Cardiac muscle cell (in vitro differentiated cells and primary cell): ENCODE measurements around the gene CLIP2. TPM values are rescaled to one million over a fixed set of nuclear protein-coding genes. Genes with fewer than 3 reads are reported as not detected.
"Not testable (repeated sequence)": the region's sequence is repeated elsewhere in the genome, so short reads cannot be mapped to it uniquely, and the experiment has no call there.

Experiments
- DNase-seq, 2 donors: peaks; one replicate each; pipeline versions ENCODE4 v3.0.0 to v3.0.0-alpha.2; 2010 to 2017; ENCODE audit warnings: low read depth in 1 of 2, low spot score in 1 of 2
- H3K27ac ChIP-seq: fragments of 200-600 bp; sonication (generic); 2 replicates; pipeline ENCODE4 v1.5.1; 2016
- H3K27me3 ChIP-seq: fragments of 200-600 bp; sonication (generic); 2 replicates; pipeline ENCODE4 v1.6.0; 2016; ENCODE audit warnings: control low read depth
- H3K36me3 ChIP-seq: fragments of 200-600 bp; sonication (generic); 2 replicates; pipeline ENCODE4 v1.5.1; 2016; ENCODE audit warnings: control low read depth
- H3K4me1 ChIP-seq: fragments of 200-600 bp; sonication (generic); 2 replicates; pipeline ENCODE4 v1.8.1; 2017; ENCODE audit warnings: low read depth, mild to moderate bottlenecking, mixed run types
- H3K4me3 ChIP-seq: fragments of 200-600 bp; sonication (generic); 2 replicates; pipeline ENCODE4 v1.5.1; 2016; ENCODE audit warnings: mild to moderate bottlenecking
- H3K9me3 ChIP-seq: fragments of 200-600 bp; sonication (generic); 2 replicates; pipeline ENCODE4 v1.5.1; 2017; ENCODE audit warnings: low read depth, mild to moderate bottlenecking, control low read depth
- polyA plus RNA-seq: library from polyadenylated mRNA; unstranded; fragments of >200 nt; fragmentation: Nextera tagmentation; extraction: Ambion mirVana; gene quantifications from 2 replicates; pipeline ENCODE4 v1.2.1, GENCODE V29; 2016
- total RNA-seq: library from RNA; depleted of rRNA; stranded (reverse); fragments of >200 nt; gene quantifications from 2 replicates; pipeline ENCODE4 v1.2.3, GENCODE V29; 2016
- TF ChIP-seq, protein P1 (sequence below): IDR thresholded peaks from 2 replicates; pipeline ENCODE4 v1.5.1; 2012; ENCODE audit warnings: low read depth, mild to moderate bottlenecking, low read length

Gene CLIP2
- total and polyA plus RNA-seq, 2 experiments from 2014 or later, result 11.1 to 20.0 TPM

DNA sequence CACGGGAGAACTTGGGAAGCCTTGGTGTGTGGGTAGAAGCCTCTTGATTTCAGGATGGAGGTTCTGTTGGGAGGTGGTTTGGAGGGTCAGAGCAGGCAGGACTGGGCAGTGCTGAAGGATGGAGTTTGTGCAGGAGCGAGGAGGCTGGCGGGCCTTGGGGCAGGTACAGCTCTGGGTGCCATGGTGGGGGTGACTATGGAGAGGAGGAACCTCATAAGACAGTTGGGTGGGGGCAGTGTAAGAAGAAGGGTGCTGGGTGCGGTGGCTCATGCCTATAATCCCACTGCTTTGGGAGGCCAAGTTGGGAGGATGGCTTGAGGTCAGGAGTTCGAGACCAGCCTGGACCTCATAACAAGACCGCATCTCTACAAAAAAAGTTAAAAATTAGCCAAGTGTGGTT lies 109.8 kb downstream of the CLIP2 start:
- Histone ChIP-seq H3K9me3 (no peaks in the 10 kb centered on the region), H3K27ac (no peak overlapping the region), H3K27me3 (no peaks in the 10 kb centered on the region), H3K36me3 (no peaks in the 10 kb centered on the region), H3K4me3 (no peak overlapping the region), H3K4me1 (no peaks in the 10 kb centered on the region)
- no peak for DNase-seq
- TF ChIP-seq, protein P1, sequence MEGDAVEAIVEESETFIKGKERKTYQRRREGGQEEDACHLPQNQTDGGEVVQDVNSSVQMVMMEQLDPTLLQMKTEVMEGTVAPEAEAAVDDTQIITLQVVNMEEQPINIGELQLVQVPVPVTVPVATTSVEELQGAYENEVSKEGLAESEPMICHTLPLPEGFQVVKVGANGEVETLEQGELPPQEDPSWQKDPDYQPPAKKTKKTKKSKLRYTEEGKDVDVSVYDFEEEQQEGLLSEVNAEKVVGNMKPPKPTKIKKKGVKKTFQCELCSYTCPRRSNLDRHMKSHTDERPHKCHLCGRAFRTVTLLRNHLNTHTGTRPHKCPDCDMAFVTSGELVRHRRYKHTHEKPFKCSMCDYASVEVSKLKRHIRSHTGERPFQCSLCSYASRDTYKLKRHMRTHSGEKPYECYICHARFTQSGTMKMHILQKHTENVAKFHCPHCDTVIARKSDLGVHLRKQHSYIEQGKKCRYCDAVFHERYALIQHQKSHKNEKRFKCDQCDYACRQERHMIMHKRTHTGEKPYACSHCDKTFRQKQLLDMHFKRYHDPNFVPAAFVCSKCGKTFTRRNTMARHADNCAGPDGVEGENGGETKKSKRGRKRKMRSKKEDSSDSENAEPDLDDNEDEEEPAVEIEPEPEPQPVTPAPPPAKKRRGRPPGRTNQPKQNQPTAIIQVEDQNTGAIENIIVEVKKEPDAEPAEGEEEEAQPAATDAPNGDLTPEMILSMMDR, result no peak

DNA sequence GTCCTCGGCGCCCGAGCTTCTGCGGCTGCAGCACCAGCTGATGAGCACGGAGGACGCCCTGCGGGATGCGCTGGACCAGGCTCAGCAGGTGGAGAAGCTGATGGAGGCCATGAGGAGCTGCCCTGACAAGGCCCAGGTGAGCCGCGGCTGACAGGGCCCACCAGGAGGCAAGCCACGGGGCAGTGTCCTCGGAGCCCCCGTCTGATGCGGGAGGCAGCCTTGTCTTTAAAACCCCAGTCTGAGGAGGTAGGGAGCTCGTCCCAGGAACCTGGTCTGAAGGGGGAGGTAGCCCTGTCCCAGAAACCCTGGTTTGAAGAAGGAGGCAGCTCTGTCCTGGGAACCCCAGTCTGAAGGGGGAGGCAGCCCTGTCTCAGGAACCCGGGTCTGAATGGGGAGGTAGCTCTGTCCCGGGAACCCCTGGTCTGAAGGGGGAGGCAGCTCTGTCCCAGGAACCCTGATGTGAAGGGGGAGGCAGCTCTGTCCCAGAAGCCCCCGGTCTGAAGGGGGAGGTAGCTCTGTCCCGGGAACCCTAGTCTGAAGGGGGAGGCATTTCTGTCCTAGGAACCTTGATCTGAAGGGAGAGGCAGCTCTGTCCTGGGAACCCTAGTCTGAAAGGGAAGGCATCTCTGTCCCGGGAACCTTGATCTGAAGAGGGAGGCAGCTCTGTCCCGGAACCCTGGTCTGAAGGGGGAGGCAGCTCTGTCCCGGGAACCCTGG lies 111.4 kb downstream of the CLIP2 start:
- Histone ChIP-seq H3K27me3 (no peaks in the 10 kb centered on the region), H3K9me3 (no peaks in the 10 kb centered on the region), H3K36me3 (no peaks in the 10 kb centered on the region), H3K27ac (no peak overlapping the region), H3K4me1 (no peaks in the 10 kb centered on the region), H3K4me3 (no peak overlapping the region)
- DNase-seq, result no peak
- TF ChIP-seq, protein P1, result no peak

DNA sequence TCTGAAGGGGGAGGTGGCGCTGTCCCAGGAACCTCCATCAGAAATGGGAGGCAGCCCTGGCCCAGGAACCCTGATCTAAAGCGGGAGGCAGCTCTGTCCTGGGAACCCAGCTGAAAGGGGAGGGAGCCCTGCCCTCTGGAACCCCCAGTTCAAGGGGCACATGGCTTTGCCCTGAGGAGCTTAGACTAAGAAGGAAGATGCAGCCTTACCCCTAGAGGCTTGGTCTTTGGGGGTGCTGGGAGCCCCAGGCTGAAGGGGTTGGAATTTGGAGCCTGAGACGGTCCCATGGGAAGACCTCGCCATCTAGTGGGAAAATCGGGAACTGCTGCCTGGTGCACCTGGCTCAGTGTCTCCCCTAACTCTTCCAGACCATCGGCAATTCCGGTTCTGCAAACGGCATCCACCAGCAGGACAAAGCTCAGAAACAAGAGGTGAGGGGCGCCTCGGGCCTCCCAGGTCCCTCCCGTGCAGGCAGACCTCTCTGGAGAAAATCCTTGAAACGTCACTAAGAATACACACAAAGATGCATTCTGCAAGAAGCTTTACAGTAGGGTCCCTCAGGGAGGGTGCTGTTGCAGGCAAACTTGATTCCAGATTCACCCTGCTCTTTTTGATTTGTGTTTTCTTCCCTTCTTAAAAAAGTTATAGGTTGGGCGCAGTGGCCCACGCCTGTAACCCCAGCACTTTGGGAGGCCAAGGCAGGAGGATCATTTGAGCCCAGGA lies 112.1 kb downstream of the CLIP2 start:
- no peak overlapping the region for H3K4me3 ChIP-seq
- TF ChIP-seq, protein P1, result peak; percentile 99
- H3K9me3 ChIP-seq, result no peaks in the 10 kb centered on the region
- H3K4me1 ChIP-seq, result no peaks in the 10 kb centered on the region
- peak; percentile 63 to 76 for DNase-seq
- H3K36me3 ChIP-seq, result no peaks in the 10 kb centered on the region
- H3K27me3 ChIP-seq, result no peaks in the 10 kb centered on the region
- no peak overlapping the region for H3K27ac ChIP-seq

DNA sequence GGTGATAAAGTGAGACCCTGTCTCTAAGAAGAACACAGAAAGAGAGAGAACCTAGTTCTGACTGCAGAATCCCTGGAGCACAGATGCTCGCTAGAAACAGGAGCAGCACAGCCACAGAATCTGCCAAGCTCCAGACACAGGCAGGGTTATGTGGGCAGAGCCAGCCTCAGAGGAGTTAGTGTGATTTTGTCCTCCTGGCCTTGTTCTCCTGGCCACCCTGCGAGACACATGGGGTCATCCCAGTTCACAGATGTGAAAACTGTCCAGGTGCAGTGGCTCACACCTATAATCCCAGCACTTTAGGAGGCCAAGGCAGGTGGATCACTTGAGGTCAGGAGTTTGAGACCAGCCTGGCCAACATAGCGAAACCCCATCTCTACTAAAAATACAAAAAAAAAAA lies 113.5 kb downstream of the CLIP2 start:
- H3K4me3 ChIP-seq, H3K27ac ChIP-seq, H3K4me1 ChIP-seq, DNase-seq, H3K36me3 ChIP-seq, H3K9me3 ChIP-seq, H3K27me3 ChIP-seq: not testable (repeated sequence)

DNA sequence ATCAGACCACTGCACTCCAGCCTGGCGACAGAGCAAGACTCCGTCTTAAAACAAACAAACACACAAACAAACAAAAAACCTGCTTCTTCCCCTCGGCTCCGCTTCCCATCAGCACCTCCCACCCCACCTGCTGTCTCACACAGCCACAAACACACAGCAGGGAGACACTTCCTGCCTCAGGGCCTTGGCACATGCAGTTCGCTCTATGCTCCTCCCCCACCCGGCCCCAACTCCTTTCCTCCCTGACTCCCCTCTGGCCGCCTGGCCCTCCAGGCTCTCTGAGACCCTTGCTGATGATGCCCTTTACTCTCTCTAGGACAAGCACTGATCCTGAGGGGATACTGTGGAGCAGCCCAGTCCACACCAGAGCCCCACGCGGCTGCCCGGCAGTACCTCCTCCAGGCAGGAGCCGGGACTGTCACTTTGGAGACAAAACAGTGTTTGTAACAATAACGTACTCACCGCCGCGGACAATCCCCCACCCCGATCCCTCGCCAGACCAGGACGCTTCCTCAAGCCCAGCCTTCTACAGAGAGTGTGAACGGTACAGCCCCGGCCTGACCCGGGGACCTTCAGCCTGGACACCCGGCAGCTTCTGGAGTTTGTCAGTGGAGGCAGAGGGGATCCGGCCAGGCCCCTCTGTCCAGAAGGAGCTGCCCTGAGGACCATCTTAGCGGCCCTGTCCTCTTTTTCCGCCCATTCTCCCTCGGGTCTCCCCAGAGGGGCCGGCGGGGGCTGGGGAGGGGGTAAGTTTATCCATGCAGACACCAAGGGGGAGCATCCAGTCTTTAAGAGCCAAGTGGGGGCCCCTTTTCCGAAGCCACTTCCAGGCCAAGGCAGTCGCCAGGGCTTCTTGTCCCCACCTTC lies 114.5 kb downstream of the CLIP2 start:
- no peaks in the 10 kb centered on the region for H3K9me3 ChIP-seq
- no peaks in the 10 kb centered on the region for H3K4me1 ChIP-seq
- no peaks in the 10 kb centered on the region for H3K27me3 ChIP-seq
- TF ChIP-seq, protein P1, result no peak
- H3K4me3 ChIP-seq, result no peak overlapping the region
- no peaks in the 10 kb centered on the region for H3K36me3 ChIP-seq
- H3K27ac ChIP-seq, result no peak overlapping the region
- no peak for DNase-seq
